GM11168 (cell line): ENCODE measurements around the gene C8B.

Source experiments
- in situ Hi-C: fragments of 300-500 bp; cut with MboI; formaldehyde crosslinking; loops from one replicate; pipeline ENCODE4 v1.12.0; 2022; ENCODE audit warnings: low sequenced_read_pairs; ENCODE audit not compliant: unreplicated experiment

C8B gene

DNA sequence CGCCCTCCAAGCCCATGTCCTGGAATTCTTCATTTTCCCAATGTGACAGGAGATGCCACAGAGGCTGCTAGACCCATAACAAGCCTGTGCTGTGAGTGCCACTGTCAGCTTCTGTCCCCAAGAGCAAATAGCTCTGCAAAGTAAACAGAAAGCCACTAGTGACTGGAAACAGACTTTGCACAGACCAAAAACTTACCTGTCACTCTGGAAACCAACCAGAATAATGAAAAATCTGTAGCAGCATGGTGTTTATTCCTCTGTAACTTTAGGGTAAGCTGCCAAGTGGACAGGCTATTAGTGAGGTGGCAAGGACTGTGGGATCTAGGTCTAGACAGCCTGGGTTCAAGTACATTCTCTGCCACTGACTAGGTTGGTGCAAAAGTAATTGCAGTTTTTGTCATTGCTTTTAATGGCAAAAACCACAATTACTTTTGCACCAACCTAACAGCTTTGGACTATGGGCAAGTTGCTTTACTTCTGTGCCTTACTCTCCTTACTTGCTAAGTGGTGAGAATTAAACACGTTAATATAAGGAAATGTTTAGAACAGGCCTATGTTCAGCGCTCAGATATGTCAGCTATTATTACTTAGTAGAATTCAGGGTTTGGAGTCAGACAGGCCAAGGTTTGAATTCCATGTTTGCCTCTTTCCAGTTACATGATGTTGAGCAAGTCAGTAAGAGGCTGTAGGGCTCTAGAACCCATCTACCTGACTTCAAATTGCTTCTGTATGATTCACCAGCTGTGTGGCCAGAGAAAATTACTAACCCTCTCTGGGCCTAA, at the start of gene C8B:
TSS of gene C8B (minus strand) at position 100 of the 782 bp plus-strand sequence. CDS start at position 33, 67 bp downstream.
- in situ Hi-C loops: no loop called here

DNA sequence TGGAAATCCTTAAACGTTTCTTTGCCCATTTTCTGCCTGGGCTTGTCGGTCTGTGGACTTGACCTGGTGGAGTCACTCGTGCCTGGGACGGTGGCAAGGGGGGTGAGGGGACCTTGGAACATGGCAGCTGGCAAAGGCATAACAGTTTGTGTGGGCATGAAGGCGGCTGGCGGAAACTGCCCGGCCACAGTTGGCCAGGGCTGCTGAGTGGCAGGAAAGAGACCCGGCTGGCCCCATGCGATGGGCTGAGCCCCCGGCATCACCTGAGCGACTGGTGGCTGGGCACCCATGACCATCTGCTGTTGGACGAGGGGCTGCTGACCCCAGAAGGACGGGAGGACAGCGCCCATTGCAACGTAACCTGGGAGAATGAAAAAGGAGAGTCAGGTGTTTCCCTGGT, 49.3 kb upstream of the C8B start:
- in situ Hi-C loops: no loop called here

- in situ Hi-C loops: no loop called here
Observed at GRCh38 chr1:57013522-57013921, 47.7 kb upstream of the C8B start.

GRCh38 chr1:57012315-57012714, 46.5 kb upstream of the C8B start:
- in situ Hi-C loops: no loop called here

DNA sequence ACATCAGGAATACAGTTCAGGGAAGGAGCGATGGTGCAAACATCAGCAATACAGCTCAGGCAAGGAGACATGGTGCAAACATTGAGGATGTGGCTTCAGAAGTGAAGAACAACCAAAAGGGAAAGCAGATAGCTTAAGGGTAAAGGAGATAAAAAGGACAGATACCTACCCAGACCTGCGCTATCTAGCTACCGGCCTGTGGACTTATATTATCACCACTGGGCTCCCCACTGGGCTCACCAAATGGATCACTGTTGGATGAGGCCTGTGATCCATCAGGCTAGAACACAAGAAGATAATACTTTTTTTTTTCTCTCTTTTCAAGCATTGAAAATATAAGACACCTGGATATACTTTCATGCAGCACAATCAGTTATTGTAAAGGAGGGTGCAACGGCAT, 44.7 kb upstream of the C8B start:
- in situ Hi-C loops: no loop called here

GRCh38 chr1:57007948-57008347, 42.1 kb upstream of the C8B start:
- in situ Hi-C loops: no loop called here

- in situ Hi-C loops: no loop called here
Observed at GRCh38 chr1:57007472-57007871, 41.7 kb upstream of the C8B start.

- in situ Hi-C loops: no loop called here
Observed at GRCh38 chr1:57003398-57004139, 37.8 kb upstream of the C8B start.

DNA sequence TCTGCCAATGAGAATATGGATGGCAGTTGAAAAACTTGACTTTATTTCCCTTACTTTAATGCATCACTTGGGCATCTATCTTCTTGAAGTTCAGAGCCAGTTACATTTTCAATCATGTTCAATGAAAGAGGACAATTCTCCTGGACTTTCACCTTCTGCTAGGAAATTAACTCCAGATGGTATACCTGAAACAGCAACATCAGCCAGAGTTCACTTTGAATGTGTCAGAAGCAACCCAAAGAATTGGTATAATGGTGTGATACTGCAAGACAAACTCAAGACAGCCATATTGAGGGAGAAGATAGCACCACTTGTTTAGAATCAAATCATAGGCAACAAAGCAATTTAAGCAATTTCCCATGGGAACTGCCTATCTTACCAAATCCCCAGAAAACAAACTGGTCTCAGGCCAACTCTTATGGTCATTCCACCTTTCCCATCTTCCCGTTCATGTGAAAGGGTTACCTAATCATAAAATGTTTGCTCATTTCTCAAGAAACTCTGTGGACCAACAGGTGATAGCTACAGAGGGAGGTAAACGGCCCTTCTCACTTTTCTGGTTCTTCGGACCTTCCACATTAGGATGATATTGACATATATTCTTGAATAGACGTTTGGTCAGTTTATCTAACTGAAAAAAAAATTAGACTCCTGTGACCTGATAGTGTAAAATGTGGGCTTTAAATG, 29.7 kb upstream of the C8B start:
- in situ Hi-C loops: no loop called here

DNA sequence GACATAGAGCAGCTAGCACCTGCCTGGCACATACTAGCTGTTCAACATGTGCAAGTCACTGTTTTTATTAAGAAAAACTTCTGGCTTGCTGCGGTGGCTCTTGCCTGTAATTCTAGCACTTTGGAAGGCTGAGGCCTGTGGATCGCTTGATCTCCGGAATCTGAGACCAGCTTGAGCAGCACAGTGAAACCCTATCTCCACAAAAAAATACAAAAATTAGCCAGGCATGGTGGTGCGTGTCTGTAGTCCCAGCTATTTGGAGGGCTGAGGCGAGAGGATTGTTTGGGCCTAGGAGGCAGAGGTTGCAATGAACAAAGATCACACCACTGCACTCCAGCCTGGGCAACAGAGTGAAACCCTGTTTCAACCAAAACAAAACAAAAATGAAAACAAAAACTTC, 27.7 kb upstream of the C8B start:
- in situ Hi-C loops: no loop called here

- in situ Hi-C loops: no loop called here
Observed at GRCh38 chr1:56992318-56993125, 26.7 kb upstream of the C8B start.

- in situ Hi-C loops: no loop called here
Observed at GRCh38 chr1:56991576-56991975, 25.8 kb upstream of the C8B start.

DNA sequence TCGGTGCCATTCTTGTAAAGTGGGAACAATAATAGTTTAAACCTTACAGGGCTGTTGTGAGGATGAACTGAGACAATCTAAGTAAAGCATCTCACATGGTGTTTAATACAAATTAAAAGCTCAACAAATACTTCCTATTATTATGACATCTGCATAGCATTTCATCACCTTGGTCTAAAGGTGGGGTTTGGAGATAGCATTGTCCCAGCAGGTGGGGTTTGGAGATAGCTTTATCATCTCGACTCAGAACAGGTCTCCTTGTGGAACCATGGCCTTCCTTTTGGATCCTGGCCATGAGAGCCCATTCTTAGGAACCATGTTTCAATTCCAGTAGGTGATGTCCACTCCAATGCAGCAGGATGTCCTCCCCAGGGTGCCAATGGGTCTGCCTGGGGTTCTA, 20.6 kb upstream of the C8B start:
- in situ Hi-C loops: no loop called here

DNA sequence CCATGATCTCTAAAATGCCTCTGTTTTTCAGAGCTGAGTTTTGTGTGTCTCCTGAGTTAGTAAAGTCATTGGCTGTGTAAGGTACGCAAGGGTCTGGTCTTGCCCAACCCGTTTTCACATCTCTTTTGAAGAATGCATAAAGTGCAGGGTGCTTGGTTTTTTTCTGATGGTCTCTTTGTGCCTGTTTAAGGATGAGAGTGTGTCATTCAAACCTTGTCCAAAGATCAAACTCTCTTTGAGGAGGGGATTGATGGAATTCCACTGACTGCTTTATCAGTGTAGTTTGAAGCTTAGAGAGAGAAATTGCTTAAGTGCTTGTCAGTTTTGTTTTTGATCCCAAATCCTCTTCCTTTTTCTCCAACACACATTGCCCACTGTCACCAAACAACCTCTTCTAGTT, 20.0 kb upstream of the C8B start:
- in situ Hi-C loops: no loop called here

DNA sequence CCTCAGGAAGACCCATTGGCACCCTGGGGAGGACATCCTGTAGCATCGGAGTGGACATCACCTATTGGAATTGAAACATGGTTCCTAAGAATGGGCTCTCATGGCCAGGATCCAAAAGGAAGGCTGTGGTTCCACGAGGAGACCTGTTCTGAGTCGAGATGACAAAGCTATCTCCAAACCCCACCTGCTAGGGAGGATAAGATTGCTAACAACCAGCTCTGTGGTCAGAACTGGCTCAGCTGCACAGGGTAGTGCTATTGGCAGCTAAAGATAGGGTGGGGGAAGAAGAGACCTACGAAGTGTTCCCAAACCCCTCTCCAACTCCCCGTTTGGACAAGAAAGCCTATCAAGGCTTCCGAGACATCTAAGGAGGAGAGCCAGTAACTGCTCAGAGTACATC, 17.7 kb upstream of the C8B start:
- in situ Hi-C loops: no loop called here

DNA sequence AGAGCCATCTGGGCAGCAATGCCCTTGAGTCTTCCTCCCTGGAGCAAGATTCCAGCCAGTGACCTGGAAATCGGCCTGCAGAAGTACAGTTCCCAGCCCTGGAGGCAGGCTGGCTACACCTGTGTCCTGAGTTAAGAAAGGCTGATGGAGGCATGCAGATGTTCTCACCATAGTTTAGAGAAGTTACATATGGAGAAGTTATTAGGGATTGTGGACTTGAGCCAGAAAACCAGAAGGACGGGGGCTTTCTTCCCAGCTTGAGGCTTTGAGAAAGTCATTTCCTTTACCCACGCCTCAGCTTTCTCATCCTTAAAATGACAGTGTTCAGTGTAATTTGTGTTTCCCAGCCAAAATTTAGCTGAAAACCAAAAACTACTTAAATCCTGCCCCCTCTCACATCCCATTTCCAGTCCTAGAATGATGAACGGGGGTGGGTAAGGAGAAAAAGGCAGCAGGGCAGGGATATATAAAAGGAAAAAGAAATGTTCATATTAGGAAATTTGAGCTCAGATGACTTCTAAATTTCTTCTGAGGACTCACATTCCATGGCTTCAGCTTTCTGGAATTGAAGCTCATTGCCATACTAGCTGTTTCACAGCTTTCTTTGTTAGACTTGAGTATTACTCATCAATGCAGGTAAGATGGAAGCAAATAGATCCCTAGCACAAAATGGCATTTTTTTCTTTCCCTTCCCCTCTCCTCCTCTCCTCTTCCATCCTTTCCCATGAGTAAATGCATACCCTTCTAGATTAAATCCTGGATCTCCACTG, 14.4 kb upstream of the C8B start:
- in situ Hi-C loops: no loop called here

DNA sequence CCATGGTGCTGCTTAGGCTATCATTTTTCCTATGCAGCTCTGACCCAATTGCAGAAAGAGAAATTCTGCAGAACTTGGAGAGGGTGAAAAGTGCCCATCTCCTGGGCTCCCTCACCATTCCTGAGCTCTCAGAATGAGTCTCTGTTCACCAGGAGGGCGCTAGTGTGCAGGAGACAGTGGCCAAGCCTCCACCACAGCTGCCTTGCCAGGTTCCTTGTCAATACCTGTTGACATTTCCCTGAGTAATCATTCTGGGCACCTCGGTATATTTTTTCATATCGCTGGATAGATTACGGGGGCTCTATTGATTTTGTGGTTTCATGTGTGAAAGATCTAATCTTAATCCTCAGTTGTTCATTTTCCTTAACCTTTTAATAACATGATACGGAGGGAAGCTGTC, 13.0 kb upstream of the C8B start:
- in situ Hi-C loops: no loop called here

- in situ Hi-C loops: no loop called here
Observed at GRCh38 chr1:56977910-56978309, 12.1 kb upstream of the C8B start.

DNA sequence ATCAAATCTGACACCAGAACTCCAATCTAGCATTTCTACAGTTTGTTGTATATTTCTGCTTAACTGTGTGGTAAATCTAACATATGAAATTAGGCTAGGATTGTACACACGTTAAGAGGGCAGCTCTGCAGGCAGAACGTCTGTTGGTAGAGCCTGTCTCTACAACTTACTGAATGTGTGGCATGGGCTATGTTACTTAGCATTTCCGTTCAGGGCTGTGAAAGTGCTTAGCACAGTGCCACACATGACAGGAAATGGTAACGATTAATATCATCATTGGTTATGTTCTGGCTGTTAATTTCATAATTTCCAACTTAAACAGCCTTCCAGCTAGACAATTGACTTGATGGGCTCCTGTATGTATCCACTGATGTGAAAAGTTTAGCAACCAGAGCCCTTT, 9.6 kb upstream of the C8B start:
- in situ Hi-C loops: no loop called here
